ENCODE measurements around the gene EPHB1. TPM values are rescaled to one million over a fixed set of nuclear protein-coding genes. Genes with fewer than 3 reads are reported as not detected.

Gene EPHB1
- total RNA-seq, 2 donors from 2014 or later = 0.59 to 0.62 TPM

- Mint-ChIP-seq H3K27ac (no peak overlapping the region), H3K27me3 (peaks cover 4 to 16% of the 10 kb centered on the region in 2 donors), H3K9me3 (peaks cover 7% of the 10 kb centered on the region), H3K36me3 (no peaks in the 10 kb centered on the region), H3K4me3 (no peak overlapping the region), H3K4me1 (ENCODE audit: low read depth in 2 of 2) (no peaks in the 10 kb centered on the region)
- ATAC-seq (no peak), DNase-seq (ENCODE audit: low spot score) (no peak)
These were observed 359.1 kb downstream of the EPHB1 start for GRCh38 chr3:135154186-135154585.

DNA sequence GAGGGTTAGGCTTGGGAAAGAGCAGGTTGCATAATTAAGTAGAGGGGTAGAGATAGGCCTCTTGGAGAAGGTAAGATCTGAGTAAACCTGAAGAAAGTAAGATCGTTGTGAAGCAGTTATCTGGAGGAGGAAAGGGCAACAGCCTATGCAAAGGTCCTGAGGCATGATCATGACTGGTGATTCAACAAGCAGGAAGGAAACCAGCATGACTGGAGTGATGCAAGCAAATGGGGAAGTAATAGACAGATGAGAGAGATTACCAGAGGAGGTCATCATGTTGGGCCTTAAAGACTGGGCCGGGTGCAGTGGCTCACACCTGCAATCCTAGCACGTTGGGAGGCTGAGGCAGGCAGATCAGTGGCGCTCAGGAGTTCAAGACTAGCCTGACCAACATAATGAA lies 360.2 kb downstream of the EPHB1 start:
- Mint-ChIP-seq H3K4me1 (ENCODE audit: low read depth in 2 of 2) (no peaks in the 10 kb centered on the region), H3K4me3 (no peak overlapping the region), H3K27me3 (peaks cover 4 to 16% of the 10 kb centered on the region in 2 donors), H3K9me3 (peaks cover 10% of the 10 kb centered on the region), H3K36me3 (no peaks in the 10 kb centered on the region), H3K27ac (no peak overlapping the region)
- ATAC-seq = no peak
- DNase-seq (ENCODE audit: low spot score) = no peak

GRCh38 chr3:135155791-135156190 lies 360.7 kb downstream of the EPHB1 start:
- no peaks in the 10 kb centered on the region for H3K4me1 Mint-ChIP-seq (ENCODE audit: low read depth in 2 of 2)
- H3K27me3 Mint-ChIP-seq = peaks cover 4 to 16% of the 10 kb centered on the region in 2 donors
- ATAC-seq = no peak
- no peak overlapping the region for H3K27ac Mint-ChIP-seq
- peaks cover 10% of the 10 kb centered on the region for H3K9me3 Mint-ChIP-seq
- DNase-seq (ENCODE audit: low spot score) = no peak
- H3K36me3 Mint-ChIP-seq = no peaks in the 10 kb centered on the region
- no peak overlapping the region for H3K4me3 Mint-ChIP-seq

DNA sequence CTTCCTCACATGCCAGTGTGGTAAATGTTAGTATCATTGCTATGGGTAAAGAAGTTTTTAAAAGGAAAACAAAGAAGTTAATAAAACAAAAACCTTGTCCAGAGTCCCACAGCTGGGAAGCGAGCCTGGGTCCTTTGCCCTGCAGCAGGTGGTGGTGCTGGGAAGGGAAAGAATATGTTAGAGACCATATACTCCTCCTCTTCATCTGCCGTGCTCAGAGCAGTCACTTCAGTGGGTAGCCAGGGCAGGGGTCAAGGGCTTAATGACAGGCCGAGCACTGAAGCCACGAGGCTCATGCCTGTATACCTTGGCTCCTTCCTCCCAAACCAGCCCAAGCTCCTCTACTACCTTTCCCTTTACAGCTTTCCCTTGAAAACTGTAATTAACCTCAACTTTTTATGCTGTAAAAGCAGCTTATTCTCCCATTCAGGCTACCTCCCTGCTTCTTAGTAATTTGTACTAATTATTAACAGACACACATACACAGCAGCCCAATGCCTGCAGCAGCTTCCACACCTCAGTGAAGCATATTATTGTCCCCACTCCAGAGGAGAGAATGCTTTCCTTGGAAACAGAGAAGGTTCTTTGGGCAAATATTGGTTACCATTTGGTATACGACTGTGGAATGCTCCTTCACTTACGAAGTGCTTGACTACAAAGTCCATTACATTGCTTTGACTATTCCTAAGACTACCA lies 362.1 kb downstream of the EPHB1 start:
- H3K36me3 Mint-ChIP-seq = no peaks in the 10 kb centered on the region
- DNase-seq (ENCODE audit: low spot score) (no peak), ATAC-seq (no peak)
- H3K4me1 Mint-ChIP-seq (ENCODE audit: low read depth in 2 of 2) = no peaks in the 10 kb centered on the region
- H3K27me3 Mint-ChIP-seq = peaks cover 4 to 13% of the 10 kb centered on the region in 2 donors
- no peak overlapping the region for H3K27ac Mint-ChIP-seq
- no peak overlapping the region for H3K4me3 Mint-ChIP-seq
- H3K9me3 Mint-ChIP-seq = peaks cover 10% of the 10 kb centered on the region

DNA sequence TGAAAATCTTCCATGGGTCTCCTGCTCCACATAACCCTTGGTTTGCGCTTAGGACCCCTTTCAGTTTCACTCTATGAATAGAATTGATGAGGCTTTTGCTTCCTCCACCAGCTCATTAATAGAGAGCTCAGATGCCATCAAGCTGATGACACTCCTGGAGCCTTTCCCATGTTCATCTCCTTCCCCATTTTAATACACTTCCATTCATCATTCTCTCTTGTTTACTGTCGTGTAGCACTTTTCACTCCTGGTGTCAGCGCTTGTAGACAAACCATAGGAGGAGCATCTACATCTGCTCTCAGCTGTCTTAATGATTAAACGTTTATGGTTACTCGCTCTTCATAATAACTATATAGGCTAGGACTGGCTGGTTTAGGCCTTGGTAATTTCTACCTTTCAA lies 363.5 kb downstream of the EPHB1 start:
- Mint-ChIP-seq H3K4me3 (no peak overlapping the region), H3K36me3 (no peaks in the 10 kb centered on the region), H3K27ac (no peak overlapping the region), H3K9me3 (peaks cover 10% of the 10 kb centered on the region), H3K4me1 (ENCODE audit: low read depth in 2 of 2) (no peaks in the 10 kb centered on the region), H3K27me3 (peaks cover 4 to 8% of the 10 kb centered on the region in 2 donors)
- no peak for DNase-seq (ENCODE audit: low spot score)
- no peak for ATAC-seq

- Mint-ChIP-seq H3K36me3 (no peaks in the 10 kb centered on the region), H3K9me3 (peaks cover 10% of the 10 kb centered on the region), H3K4me1 (ENCODE audit: low read depth in 2 of 2) (no peaks in the 10 kb centered on the region), H3K4me3 (no peak overlapping the region), H3K27ac (no peak overlapping the region), H3K27me3 (peaks cover 4 to 6% of the 10 kb centered on the region in 2 donors)
- ATAC-seq (no peak), DNase-seq (ENCODE audit: low spot score) (no peak)
These were observed 364.7 kb downstream of the EPHB1 start for GRCh38 chr3:135159681-135160247.

DNA sequence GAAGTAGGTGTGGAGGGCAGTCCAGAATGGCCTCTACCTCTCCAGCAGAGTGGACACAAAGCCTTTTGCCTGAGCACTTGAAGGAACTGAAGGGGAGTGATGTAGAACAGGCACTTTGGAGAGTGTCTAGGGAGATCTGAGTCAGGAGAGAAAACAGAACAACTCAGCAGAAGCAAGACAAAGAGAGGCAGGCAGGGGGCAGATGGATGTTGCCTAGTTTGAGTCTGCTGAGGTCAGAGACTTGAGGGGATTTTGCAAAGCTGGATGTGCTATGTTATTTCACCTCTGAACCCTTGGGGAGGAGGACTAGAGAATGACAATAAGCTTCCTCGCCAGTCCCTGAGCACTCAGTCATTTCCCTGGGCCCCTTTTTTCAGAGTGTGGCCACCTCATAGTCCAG lies 366.4 kb downstream of the EPHB1 start:
- peaks cover 5% of the 10 kb centered on the region for H3K9me3 Mint-ChIP-seq
- DNase-seq (ENCODE audit: low spot score) = no peak
- H3K4me1 Mint-ChIP-seq (ENCODE audit: low read depth in 2 of 2) = no peaks in the 10 kb centered on the region
- no peaks in the 10 kb centered on the region for H3K27me3 Mint-ChIP-seq
- H3K4me3 Mint-ChIP-seq = no peak overlapping the region
- no peak for ATAC-seq
- no peaks in the 10 kb centered on the region for H3K36me3 Mint-ChIP-seq
- no peak overlapping the region for H3K27ac Mint-ChIP-seq

DNA sequence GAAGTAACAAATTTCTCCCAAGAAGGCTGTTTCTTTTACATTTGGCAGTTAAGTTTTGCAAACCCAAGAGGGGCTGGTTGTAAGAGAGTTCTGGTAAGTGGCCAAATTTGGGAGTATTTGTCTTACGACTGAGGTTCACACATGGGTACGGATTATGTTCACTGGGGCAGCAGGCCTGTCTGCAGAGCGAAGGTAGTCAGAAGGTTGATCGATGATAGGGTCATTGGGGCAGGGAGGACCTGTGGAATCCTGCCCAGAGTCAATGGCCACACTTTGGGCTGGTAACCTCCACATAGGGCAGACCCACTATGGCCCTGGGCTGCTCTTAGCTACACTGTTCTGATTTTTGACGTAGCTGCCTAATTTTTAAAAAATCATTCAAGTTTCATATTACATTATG lies 368.6 kb downstream of the EPHB1 start:
- no peak overlapping the region for H3K4me3 Mint-ChIP-seq
- no peak overlapping the region for H3K27ac Mint-ChIP-seq
- DNase-seq (ENCODE audit: low spot score) (no peak), ATAC-seq (no peak)
- H3K27me3 Mint-ChIP-seq = no peaks in the 10 kb centered on the region
- H3K9me3 Mint-ChIP-seq = peaks cover 3% of the 10 kb centered on the region
- H3K4me1 Mint-ChIP-seq (ENCODE audit: low read depth in 2 of 2) = no peaks in the 10 kb centered on the region
- H3K36me3 Mint-ChIP-seq = no peaks in the 10 kb centered on the region

DNA sequence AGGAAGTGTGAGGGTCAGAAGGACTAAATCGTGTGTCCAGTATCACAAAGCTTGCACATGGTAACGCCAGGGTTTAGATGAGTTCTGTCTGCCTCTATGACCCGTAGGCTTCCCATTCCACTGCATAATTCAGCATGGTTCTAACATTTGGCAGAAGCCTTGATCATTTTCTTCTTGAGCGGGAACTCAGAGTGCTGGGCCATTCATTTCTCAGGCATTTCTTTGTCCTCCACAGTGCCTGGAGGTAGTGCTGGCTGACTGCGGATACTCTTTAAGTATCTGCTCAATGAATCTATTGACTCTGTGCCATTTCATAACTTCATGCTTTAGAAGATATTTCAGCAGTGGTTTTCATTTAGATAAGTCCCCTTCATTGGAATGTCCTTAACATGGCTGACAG lies 370.2 kb downstream of the EPHB1 start:
- ATAC-seq = no peak
- DNase-seq (ENCODE audit: low spot score) = no peak
- Mint-ChIP-seq H3K27ac (no peak overlapping the region), H3K27me3 (no peaks in the 10 kb centered on the region), H3K4me3 (no peak overlapping the region), H3K9me3 (no peaks in the 10 kb centered on the region), H3K4me1 (ENCODE audit: low read depth in 2 of 2) (no peaks in the 10 kb centered on the region), H3K36me3 (no peaks in the 10 kb centered on the region)

DNA sequence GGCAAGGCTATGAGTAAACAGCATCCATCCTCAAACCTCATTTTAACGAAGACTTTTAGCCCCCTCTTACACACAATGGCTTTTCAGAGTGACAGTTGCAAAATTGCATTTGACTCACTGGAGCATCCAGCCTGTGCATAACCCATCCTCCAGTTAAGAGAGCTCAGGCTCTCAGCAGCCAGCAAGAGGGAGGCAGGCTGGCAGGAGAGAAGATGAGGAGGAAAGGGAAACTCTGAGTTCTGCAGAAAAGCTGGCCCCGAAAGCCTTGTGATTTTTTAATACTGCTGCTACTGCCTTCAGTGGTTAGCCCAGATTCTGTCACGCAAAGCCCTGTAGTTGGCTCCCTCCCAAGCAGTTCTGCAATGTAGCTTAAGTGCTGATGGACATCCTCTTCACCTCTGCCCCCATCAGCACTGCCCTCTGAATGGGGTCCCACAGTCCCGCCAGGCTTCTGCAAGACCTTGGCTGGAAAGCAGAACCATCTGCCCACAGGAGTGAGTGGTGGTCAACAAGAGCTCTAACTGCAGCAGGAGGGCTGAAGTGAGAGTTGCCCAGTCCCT lies 371.3 kb downstream of the EPHB1 start:
- Mint-ChIP-seq H3K36me3 (no peaks in the 10 kb centered on the region), H3K27ac (no peak overlapping the region), H3K4me1 (ENCODE audit: low read depth in 2 of 2) (no peaks in the 10 kb centered on the region), H3K9me3 (no peaks in the 10 kb centered on the region), H3K27me3 (no peaks in the 10 kb centered on the region), H3K4me3 (no peak overlapping the region)
- ATAC-seq = peak in 1 of 2 donors; percentile 29
- no peak for DNase-seq (ENCODE audit: low spot score)

DNA sequence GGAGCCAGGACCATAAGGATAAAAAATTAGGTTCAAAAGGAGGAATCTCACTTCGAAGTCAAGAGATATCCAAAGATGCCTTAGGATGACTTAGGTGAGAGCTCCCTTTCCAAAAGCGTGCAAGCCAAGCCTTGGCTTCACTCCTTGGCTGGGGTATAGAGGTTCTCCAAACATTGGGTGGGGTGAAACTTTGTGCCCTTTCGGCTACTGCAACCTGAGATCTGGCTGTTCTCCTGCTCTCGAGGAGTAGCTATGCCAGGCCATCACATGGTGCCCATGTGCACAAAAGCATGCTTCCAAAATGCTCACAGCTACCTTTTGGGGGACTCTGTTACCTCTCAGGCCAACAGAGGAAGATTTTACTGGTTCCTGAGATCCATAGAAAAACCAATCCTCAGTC lies 373.8 kb downstream of the EPHB1 start:
- H3K27me3 Mint-ChIP-seq = no peaks in the 10 kb centered on the region
- no peak for DNase-seq (ENCODE audit: low spot score)
- no peak for ATAC-seq
- H3K27ac Mint-ChIP-seq = no peak overlapping the region
- H3K4me1 Mint-ChIP-seq (ENCODE audit: low read depth in 2 of 2) = no peaks in the 10 kb centered on the region
- H3K4me3 Mint-ChIP-seq = no peak overlapping the region
- no peaks in the 10 kb centered on the region for H3K9me3 Mint-ChIP-seq
- no peaks in the 10 kb centered on the region for H3K36me3 Mint-ChIP-seq

DNA sequence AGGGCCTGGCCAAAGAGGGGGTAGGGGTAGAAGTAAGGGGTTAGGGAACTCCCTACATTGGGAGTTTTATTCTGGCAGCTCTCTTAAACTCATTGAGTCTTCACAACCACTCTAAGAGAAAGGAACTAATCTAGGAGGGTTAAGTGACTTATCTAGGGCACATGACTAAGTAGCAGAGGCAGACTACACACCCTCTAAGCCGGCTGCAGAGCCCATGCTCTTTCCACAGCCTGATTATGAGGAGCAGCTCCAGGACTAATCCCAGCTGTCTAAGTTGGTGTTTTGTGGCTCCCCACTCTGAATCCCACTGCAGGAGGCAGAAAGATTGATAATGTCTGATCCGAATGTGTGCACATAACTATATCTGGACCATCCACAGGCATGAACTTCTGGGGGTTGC lies 374.6 kb downstream of the EPHB1 start:
- ATAC-seq = no peak
- Mint-ChIP-seq H3K9me3 (no peaks in the 10 kb centered on the region), H3K4me3 (no peak overlapping the region), H3K36me3 (no peaks in the 10 kb centered on the region), H3K27me3 (no peaks in the 10 kb centered on the region), H3K27ac (no peak overlapping the region), H3K4me1 (ENCODE audit: low read depth in 2 of 2) (no peaks in the 10 kb centered on the region)
- DNase-seq (ENCODE audit: low spot score) = no peak

DNA sequence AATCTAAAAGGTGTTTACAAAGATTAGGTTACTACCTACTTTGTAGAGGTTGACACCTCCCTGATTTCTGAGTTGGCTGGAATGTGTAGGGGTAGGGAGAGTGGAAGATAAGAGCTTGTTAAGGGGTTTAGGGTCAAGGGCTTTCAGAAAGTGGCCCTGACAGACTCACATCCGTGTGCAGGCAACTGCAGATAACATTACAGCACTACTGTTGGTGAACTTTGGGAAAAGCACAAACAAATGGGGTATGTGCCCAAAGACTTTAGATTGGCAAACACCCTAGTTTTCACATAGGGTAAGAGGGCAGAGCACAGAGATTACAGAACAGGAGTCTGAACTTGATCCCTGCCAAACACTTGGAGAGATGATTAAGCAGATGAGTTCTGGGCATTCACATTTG lies 375.7 kb downstream of the EPHB1 start:
- ATAC-seq (no peak), DNase-seq (ENCODE audit: low spot score) (no peak)
- Mint-ChIP-seq H3K27ac (no peak overlapping the region), H3K4me1 (ENCODE audit: low read depth in 2 of 2) (no peaks in the 10 kb centered on the region), H3K4me3 (no peak overlapping the region), H3K36me3 (no peaks in the 10 kb centered on the region), H3K9me3 (no peaks in the 10 kb centered on the region), H3K27me3 (no peaks in the 10 kb centered on the region)

DNA sequence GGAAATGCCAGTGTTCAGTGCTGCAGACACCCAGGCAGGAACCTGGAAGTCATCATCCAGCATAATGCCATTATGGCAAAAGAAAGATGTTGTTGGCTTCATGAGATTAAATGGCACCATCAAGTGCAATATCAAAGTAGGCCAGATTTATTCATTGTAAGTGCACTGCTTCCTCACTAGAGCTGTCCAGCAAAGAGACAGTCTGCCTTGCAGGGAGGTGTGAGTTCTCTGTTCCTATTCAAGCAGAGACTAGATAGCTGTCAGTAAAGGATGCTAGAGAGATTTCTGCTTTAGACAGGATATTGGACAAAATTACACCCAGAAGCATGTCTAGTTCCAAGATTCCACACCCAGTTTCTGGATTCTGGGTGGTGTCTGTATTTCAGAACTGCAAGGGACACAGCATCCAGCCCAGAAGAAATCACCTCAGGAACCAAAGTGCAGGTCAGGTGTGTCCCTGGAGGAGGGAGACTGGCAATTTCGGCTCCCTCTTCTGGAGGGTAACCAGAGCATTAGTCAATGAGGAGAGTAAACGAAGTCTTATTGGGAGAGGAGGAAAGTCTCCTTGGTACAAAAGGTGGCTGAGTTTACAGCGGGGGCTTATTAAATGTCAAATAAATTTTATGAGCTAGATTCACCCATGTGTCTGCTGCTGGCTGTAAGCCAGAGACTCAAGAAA lies 377.3 kb downstream of the EPHB1 start:
- Mint-ChIP-seq H3K27me3 (no peaks in the 10 kb centered on the region), H3K4me3 (no peak overlapping the region), H3K9me3 (no peaks in the 10 kb centered on the region), H3K27ac (no peak overlapping the region), H3K36me3 (no peaks in the 10 kb centered on the region), H3K4me1 (ENCODE audit: low read depth in 2 of 2) (no peaks in the 10 kb centered on the region)
- DNase-seq (ENCODE audit: low spot score) (no peak), ATAC-seq (no peak)
